GM23338 (cell line): ENCODE results near the gene LGALS7. TPM values are rescaled to one million over a fixed set of nuclear protein-coding genes. Genes with fewer than 3 reads are reported as not detected.
A peak's percentile ranks its signal among the peaks of the same experiment; 100 is the strongest.

Experiments used
- ATAC-seq: fragments of 200-7000 bp; cut with Tn5 transposase; 3 replicates; pipeline ENCODE4 v1.9.1; 2020
- DNase-seq: peaks from one replicate; pipeline ENCODE4 v3.0.0-alpha.2; 2015; ENCODE audit warnings: low spot score
- H2AFZ ChIP-seq: fragments of 200-600 bp; sonication (generic); 2 replicates; pipeline ENCODE4 v1.8.0; 2016; ENCODE audit warnings: antibody characterized with exemption, mild to moderate bottlenecking, moderate library complexity
- H3F3A ChIP-seq: fragments of 200-600 bp; sonication (generic); replicated peaks from 2 replicates; pipeline ENCODE4 v1.8.0; 2017; ENCODE audit warnings: antibody characterized with exemption, mixed run types, low read depth
- H3K27ac ChIP-seq: fragments of 200-600 bp; sonication (generic); 2 replicates; pipeline ENCODE4 v1.6.1; 2016; ENCODE audit warnings: low read depth
- H3K27me3 ChIP-seq: fragments of 200-600 bp; sonication (generic); 2 replicates; pipeline ENCODE4 v1.8.0; 2016; ENCODE audit warnings: mild to moderate bottlenecking, mixed run types, moderate library complexity; ENCODE audit not compliant: insufficient read depth
- H3K36me3 ChIP-seq: fragments of 200-600 bp; sonication (generic); 2 replicates; pipeline ENCODE4 v1.8.0; 2016; ENCODE audit warnings: mild to moderate bottlenecking; ENCODE audit not compliant: insufficient read depth
- H3K4me1 ChIP-seq: fragments of 200-600 bp; sonication (generic); 2 replicates; pipeline ENCODE4 v1.8.0; 2016; ENCODE audit warnings: mild to moderate bottlenecking, moderate library complexity; ENCODE audit not compliant: insufficient read depth
- H3K4me2 ChIP-seq: fragments of 200-600 bp; sonication (generic); 2 replicates; pipeline ENCODE4 v1.7.1; 2017; ENCODE audit warnings: mixed run types
- H3K4me3 ChIP-seq: fragments of 200-600 bp; sonication (generic); 2 replicates; pipeline ENCODE4 v1.6.1; 2016; ENCODE audit warnings: mixed run types
- H3K79me2 ChIP-seq: fragments of 200-600 bp; sonication (generic); replicated peaks from 2 replicates; pipeline ENCODE4 v1.8.0; 2017; ENCODE audit warnings: mild to moderate bottlenecking; ENCODE audit not compliant: insufficient read depth
- H3K9me2 ChIP-seq: fragments of 200-600 bp; sonication (generic); 2 replicates; pipeline ENCODE4 v1.8.0; 2017; ENCODE audit not compliant: insufficient read depth
- H4K20me1 ChIP-seq: fragments of 200-600 bp; sonication (generic); replicated peaks from 2 replicates; pipeline ENCODE4 v1.8.0; 2017; ENCODE audit warnings: mild to moderate bottlenecking; ENCODE audit not compliant: insufficient read depth
- H3K27ac Mint-ChIP-seq: 2 replicates; pipeline ENCODE4 v1.8.0; 2020; ENCODE audit warnings: inconsistent platforms, mild to moderate bottlenecking, moderate library complexity, mixed read lengths
- H3K27me3 Mint-ChIP-seq: 3 replicates; pipeline ENCODE4 v1.8.0; 2022; ENCODE audit warnings: low read depth, mild to moderate bottlenecking, moderate library complexity, mixed read lengths, inconsistent platforms; ENCODE audit not compliant: insufficient read depth, poor library complexity
- H3K36me3 Mint-ChIP-seq: 3 replicates; pipeline ENCODE4 v1.8.0; 2021; ENCODE audit warnings: low read depth, mild to moderate bottlenecking, inconsistent platforms, moderate library complexity, mixed read lengths
- H3K4me1 Mint-ChIP-seq: 3 replicates; pipeline ENCODE4 v1.8.0; 2020; ENCODE audit warnings: mild to moderate bottlenecking, inconsistent platforms, mixed read lengths
- H3K4me3 Mint-ChIP-seq: 3 replicates; pipeline ENCODE4 v1.8.0; 2021; ENCODE audit warnings: moderate library complexity, mild to moderate bottlenecking, inconsistent platforms, mixed read lengths
- H3K9me3 Mint-ChIP-seq: 3 replicates; pipeline ENCODE4 v1.8.0; 2020; ENCODE audit warnings: moderate library complexity, mild to moderate bottlenecking, inconsistent platforms, mixed read lengths
- CREB1 ChIP-seq: fragments of 250-450 bp; sonication (Bioruptor Pico); IDR thresholded peaks from 2 replicates; pipeline ENCODE4 v1.5.0; 2020; ENCODE audit warnings: low read depth, mild to moderate bottlenecking, moderate library complexity
- CTCF ChIP-seq, 2 experiments: fragments of 200-600 bp in 1 of 2; sonication (generic) in 1 of 2; conservative IDR thresholded peaks; 2 replicates each; pipeline versions ENCODE4 v1.5.1 to v1.6.1; 2016 to 2017; ENCODE audit warnings: antibody characterized with exemption in 2 of 2, low read depth in 2 of 2, mild to moderate bottlenecking in 2 of 2, moderate library complexity in 1 of 2
- EZH2 ChIP-seq: fragments of 200-600 bp; sonication (generic); IDR thresholded peaks from one replicate; pipeline ENCODE4 v1.8.0; 2017; ENCODE audit warnings: antibody characterized with exemption, mild to moderate bottlenecking, low read depth; ENCODE audit not compliant: unreplicated experiment
- NANOG ChIP-seq: IDR thresholded peaks from 2 replicates; pipeline ENCODE4 v1.6.1; 2016; ENCODE audit warnings: antibody characterized with exemption, borderline replicate concordance
- POLR2AphosphoS5 ChIP-seq: IDR thresholded peaks from 2 replicates; pipeline ENCODE4 v1.6.1; 2016; ENCODE audit warnings: antibody characterized with exemption, low read depth
- STAT1 ChIP-seq: IDR thresholded peaks from one replicate; pipeline ENCODE4 v1.6.1; 2016; ENCODE audit warnings: antibody characterized with exemption; ENCODE audit not compliant: unreplicated experiment
- ZNF114 ChIP-seq: fragments of 250-450 bp; sonication (Bioruptor Pico); IDR thresholded peaks from 2 replicates; pipeline ENCODE4 v1.5.0; 2020; ENCODE audit warnings: mild to moderate bottlenecking, moderate library complexity
- ZNF331 ChIP-seq: fragments of 250-450 bp; sonication (Bioruptor Pico); IDR thresholded peaks from 2 replicates; pipeline ENCODE4 v1.5.0; 2020; ENCODE audit warnings: low read depth, mild to moderate bottlenecking, moderate library complexity
- polyA plus RNA-seq: library from polyadenylated mRNA; unstranded; fragments of >200 nt; fragmentation: Nextera tagmentation; extraction: Ambion mirVana; gene quantifications from 2 replicates; pipeline ENCODE4 v1.2.1, GENCODE V29; 2016
- total RNA-seq: library from RNA; depleted of rRNA; stranded (reverse); fragments of >200 nt; shearing (Covaris generic); gene quantifications from 2 replicates; pipeline ENCODE4 v1.2.3, GENCODE V29; 2014
- TF ChIP-seq, protein P1 (sequence below): IDR thresholded peaks from 2 replicates; pipeline ENCODE4 v1.6.1; 2016; ENCODE audit warnings: antibody characterized with exemption
- TF ChIP-seq, protein P2 (sequence below): IDR thresholded peaks from one replicate; pipeline ENCODE4 v1.6.1; 2018; ENCODE audit warnings: antibody characterized with exemption; ENCODE audit not compliant: unreplicated experiment

LGALS7 gene
- total and polyA plus RNA-seq, 2 experiments from 2014 or later: 1.6 TPM; not detected in 1

DNA sequence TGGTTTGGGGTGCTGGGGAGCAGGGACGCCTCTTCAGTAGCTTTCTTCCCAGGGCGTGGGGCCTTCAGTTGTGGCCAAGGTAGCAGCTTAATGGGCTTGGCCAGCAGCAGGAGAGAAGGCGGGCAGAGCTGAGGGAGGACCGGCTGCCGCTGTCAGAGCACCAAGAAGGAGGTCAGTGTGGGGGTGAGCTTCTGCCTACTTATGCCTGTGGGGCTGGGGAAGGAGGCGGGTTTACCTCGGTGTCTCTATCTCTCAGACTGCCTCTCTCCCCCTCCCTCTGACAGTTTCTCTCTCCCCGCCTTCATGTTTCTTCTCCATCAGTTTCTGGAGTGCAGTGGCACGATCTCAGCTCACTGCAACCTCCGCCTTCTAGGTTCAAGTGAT lies 29.0 kb downstream of the LGALS7 start, which contains the start of gene CAPN12 (continued):
- TF ChIP-seq EZH2 (no peak), CREB1 (CRISPR knock-in tag) (no peak), ZNF114 (CRISPR knock-in tag) (no peak), CTCF (conservative IDR thresholded peaks at IDR 0.05; ENCODE audit: low read depth in 2 of 2) (no peak), POLR2AphosphoS5 (no peak), STAT1 (no peak)
- TF ChIP-seq, protein P1, sequence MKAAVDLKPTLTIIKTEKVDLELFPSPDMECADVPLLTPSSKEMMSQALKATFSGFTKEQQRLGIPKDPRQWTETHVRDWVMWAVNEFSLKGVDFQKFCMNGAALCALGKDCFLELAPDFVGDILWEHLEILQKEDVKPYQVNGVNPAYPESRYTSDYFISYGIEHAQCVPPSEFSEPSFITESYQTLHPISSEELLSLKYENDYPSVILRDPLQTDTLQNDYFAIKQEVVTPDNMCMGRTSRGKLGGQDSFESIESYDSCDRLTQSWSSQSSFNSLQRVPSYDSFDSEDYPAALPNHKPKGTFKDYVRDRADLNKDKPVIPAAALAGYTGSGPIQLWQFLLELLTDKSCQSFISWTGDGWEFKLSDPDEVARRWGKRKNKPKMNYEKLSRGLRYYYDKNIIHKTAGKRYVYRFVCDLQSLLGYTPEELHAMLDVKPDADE: no peak
- TF ChIP-seq, protein P2, sequence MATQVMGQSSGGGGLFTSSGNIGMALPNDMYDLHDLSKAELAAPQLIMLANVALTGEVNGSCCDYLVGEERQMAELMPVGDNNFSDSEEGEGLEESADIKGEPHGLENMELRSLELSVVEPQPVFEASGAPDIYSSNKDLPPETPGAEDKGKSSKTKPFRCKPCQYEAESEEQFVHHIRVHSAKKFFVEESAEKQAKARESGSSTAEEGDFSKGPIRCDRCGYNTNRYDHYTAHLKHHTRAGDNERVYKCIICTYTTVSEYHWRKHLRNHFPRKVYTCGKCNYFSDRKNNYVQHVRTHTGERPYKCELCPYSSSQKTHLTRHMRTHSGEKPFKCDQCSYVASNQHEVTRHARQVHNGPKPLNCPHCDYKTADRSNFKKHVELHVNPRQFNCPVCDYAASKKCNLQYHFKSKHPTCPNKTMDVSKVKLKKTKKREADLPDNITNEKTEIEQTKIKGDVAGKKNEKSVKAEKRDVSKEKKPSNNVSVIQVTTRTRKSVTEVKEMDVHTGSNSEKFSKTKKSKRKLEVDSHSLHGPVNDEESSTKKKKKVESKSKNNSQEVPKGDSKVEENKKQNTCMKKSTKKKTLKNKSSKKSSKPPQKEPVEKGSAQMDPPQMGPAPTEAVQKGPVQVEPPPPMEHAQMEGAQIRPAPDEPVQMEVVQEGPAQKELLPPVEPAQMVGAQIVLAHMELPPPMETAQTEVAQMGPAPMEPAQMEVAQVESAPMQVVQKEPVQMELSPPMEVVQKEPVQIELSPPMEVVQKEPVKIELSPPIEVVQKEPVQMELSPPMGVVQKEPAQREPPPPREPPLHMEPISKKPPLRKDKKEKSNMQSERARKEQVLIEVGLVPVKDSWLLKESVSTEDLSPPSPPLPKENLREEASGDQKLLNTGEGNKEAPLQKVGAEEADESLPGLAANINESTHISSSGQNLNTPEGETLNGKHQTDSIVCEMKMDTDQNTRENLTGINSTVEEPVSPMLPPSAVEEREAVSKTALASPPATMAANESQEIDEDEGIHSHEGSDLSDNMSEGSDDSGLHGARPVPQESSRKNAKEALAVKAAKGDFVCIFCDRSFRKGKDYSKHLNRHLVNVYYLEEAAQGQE: no peak

DNA sequence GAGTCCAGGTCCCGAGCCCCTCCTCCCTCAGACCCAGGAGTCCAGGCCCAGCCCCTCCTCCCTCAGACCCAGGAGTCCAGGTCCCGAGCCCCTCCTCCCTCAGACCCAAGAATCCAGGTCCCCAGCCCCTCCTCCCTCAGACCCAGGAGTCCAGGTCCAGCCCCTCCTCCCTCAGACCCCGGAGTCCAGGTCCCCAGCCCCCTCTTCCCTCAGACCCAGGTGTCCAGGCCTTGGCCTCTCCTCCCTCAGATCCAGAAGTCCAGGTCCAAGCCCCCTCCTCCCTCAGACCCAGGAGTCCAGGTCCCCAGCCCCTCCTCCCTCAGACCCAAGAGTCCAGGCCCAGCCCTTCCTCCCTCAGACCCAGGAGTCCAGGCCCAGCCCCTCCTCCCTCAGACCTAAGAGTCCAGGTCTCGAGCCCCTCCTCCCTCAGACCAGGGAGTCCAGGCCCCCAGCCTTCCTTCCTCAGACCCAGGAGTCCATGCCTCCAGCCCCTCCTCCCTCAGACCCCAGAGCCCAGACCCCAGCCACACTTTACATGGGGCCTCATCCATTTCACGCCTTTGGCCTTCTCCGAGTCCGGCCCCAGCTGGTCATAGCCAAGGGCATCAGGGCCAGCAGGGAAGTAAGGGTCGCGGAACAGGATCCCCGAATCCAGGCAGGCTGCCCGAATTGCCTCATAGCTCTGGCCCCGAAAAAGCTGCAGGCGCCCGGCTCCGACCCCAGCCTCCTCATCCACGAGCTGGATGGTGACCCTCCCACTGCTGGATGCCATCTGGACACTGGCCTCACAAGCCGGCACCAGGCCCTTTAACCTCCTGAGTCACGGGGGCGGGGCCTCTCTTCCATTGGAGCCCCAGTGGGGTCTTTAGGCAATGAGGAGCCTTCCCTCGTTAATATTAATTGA lies 29.7 kb downstream of the LGALS7 start:
- Histone ChIP-seq H3K27ac (no peak overlapping the region), H3K79me2 (no peaks in the 10 kb centered on the region), H2AFZ (no peak overlapping the region), H3K36me3 (no peaks in the 10 kb centered on the region), H3K27me3 (peaks cover 3% of the 10 kb centered on the region; the same call in 1 of the 2 replicates), H3K4me1 (no peaks in the 10 kb centered on the region), H3K4me2 (no peak overlapping the region), H3K4me3 (no peak overlapping the region), H3K9me2 (no peaks in the 10 kb centered on the region), H4K20me1 (no peaks in the 10 kb centered on the region), H3F3A (no peaks in the 10 kb centered on the region)
- H3K4me3 Mint-ChIP-seq: no peak overlapping the region
- peaks cover 24% of the 10 kb centered on the region for H3K27me3 Mint-ChIP-seq
- DNase-seq: peak; percentile 18
- no peaks in the 10 kb centered on the region; the same call in 2 of the 3 replicates for H3K36me3 Mint-ChIP-seq
- no peaks in the 10 kb centered on the region; the same call in 2 of the 3 replicates for H3K9me3 Mint-ChIP-seq
- ATAC-seq: peak; percentile 23
- no peak overlapping the region for H3K27ac Mint-ChIP-seq
- H3K4me1 Mint-ChIP-seq: no peaks in the 10 kb centered on the region
- TF ChIP-seq ZNF331 (CRISPR knock-in tag) (no peak), CTCF (conservative IDR thresholded peaks at IDR 0.05; ENCODE audit: low read depth in 2 of 2) (no peak), NANOG (no peak), ZNF114 (CRISPR knock-in tag) (no peak)
- TF ChIP-seq, protein P2: no peak
